C4-2B (cell line): ENCODE measurements around the gene HIVEP3.

Source experiments
- CTCF ChIP-seq: fragments of 450-650 bp; conservative IDR thresholded peaks from 2 replicates; pipeline ENCODE4 v1.5.1; 2017; ENCODE audit warnings: mild to moderate bottlenecking
- ZFX ChIP-seq: fragments of 450-650 bp; IDR thresholded peaks from 2 replicates; pipeline ENCODE4 v1.6.1; 2017

GRCh38 chr1:41545996-41546832 lies 372.5 kb downstream of the HIVEP3 start:
- TF ChIP-seq CTCF (no peak), ZFX (no peak)
